DND-41 (cell line): ENCODE measurements around the gene GLB1L3.

ENCODE experiments used
- CTCF ChIP-seq: IDR thresholded peaks from 2 replicates; pipeline ENCODE4 v1.5.1; 2012; ENCODE audit warnings: borderline replicate concordance, low read length, moderate library complexity, mild to moderate bottlenecking; ENCODE audit not compliant: poor library complexity, severe bottlenecking; ENCODE audit errors: extremely low read depth
- EZH2 ChIP-seq: IDR thresholded peaks from 3 replicates; pipeline ENCODE4 v1.6.1; 2012; ENCODE audit warnings: borderline replicate concordance, low read depth, mild to moderate bottlenecking, moderate library complexity, low read length, inconsistent platforms; ENCODE audit not compliant: severe bottlenecking

DNA sequence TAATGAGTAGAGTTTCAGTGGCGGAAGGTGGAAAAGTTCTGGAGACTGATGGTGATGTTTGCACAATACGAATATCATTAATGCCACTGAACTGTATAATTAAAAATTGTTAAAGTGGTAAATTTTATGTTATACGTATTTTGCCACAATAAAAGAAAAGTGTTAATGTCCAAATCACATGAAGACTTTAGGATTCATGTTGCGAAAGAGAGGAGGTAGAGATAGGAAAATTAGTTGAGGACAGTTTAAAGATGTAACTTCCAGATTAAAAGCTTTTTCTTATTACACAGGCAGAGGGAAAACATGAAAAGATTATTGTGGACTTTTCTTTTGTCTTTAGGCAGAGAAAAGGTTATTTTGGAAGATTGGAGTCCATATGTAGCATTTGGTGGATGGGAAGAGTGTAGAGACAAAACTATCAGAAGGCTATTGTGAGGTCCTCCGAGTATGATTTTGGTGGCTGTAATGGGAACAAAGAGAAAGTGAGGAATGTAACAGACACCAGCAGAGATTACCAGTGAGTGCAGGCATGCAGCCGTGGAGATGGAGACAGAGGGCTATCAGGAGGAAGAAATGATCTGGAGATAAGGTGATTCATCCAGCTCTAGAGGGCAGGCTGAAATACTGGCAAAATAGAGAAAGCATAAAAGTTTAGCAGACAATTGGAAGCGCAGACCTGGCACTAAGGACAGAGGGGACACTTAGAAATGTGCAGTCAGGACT, 39.2 kb upstream of the GLB1L3 start:
- TF ChIP-seq CTCF: no peak
- TF ChIP-seq EZH2: no peak
